Liver (tissue), 4 donors: Measurements from ENCODE around the gene IGSF1. TPM values are rescaled to one million over a fixed set of nuclear protein-coding genes. Genes with fewer than 3 reads are reported as not detected.

Experiments used
- polyA plus RNA-seq, 2 donors: library from polyadenylated mRNA; stranded (reverse) in 1 of 2; unstranded in 1 of 2; fragments of 200-250 nt in 1 of 2; fragments of >200 nt in 1 of 2; fragmentation: Nextera tagmentation in 1 of 2; extraction: Ambion mirVana in 1 of 2; gene quantifications; one replicate each; pipeline versions ENCODE4 v1.2.1 to v1.2.3, GENCODE V29; 2013 to 2015
- total RNA-seq, 2 donors: library from RNA; depleted of rRNA; stranded (reverse); fragments of >200 nt; gene quantifications; one replicate each; pipeline ENCODE4 v1.2.3, GENCODE V29; 2014
- donor health status: healthy.
- donor health status: healthy.
- donor health status: healthy.

The IGSF1 gene
- total and polyA plus RNA-seq, 4 donors = 0.15 to 50.7 (median 0.19) TPM

Other genes starting within 250 kb of the IGSF1 start
- gene ARHGAP36, start 231.0 kb downstream of the IGSF1 start, total RNA-seq = not detected
- not detected for gene ARHGAP36, start 231.0 kb downstream of the IGSF1 start, polyA plus RNA-seq